Esophagus muscularis mucosa (tissue), 3 donors: Measurements from ENCODE around the gene FCRL5.

Experiments used
- CTCF ChIP-seq, 3 experiments: fragments of 200-600 bp in 2 of 3; fragments of 450-650 bp in 1 of 3; sonication (generic) in 2 of 3; IDR thresholded peaks; one replicate each; pipeline ENCODE4 v1.5.1; 2017 to 2019; ENCODE audit warnings: antibody characterized with exemption in 3 of 3, mild to moderate bottlenecking in 2 of 3, moderate library complexity in 1 of 3
- POLR2A ChIP-seq: fragments of 450-650 bp; IDR thresholded peaks from one replicate; pipeline ENCODE4 v1.6.1; 2017; ENCODE audit warnings: antibody characterized with exemption, moderate library complexity, mild to moderate bottlenecking, low read depth

- TF ChIP-seq CTCF (IDR thresholded peaks at IDR 0.05) (no peak), POLR2A (no peak)
Measured at GRCh38 chr1:157580828-157581210, 28.5 kb upstream of the FCRL5 start.
